Fibroblast of skin of left quadriceps (primary cell): Measurements from ENCODE around the gene SLC38A3.

Source experiments
- DNase-seq, 2 experiments: peaks; one replicate each; pipeline ENCODE4 v3.0.0-alpha.2; 2013; ENCODE audit warnings: low read depth in 2 of 2

SLC38A3 gene

GRCh38 chr3:50192124-50192523, 12.9 kb upstream of the SLC38A3 start:
- DNase-seq = no peak

- peak; percentile 6 to 8 for DNase-seq
These were observed 12.4 kb upstream of the SLC38A3 start for GRCh38 chr3:50192689-50193141.

GRCh38 chr3:50193286-50193685, 11.8 kb upstream of the SLC38A3 start:
- DNase-seq = no peak

GRCh38 chr3:50193746-50194127, 11.3 kb upstream of the SLC38A3 start:
- DNase-seq = no peak

GRCh38 chr3:50194128-50194902, 10.8 kb upstream of the SLC38A3 start:
- peak; percentile 15 to 16 for DNase-seq

- no peak for DNase-seq
These were observed 10.1 kb upstream of the SLC38A3 start for GRCh38 chr3:50194903-50195500.

- DNase-seq = no peak
These were observed 9.4 kb upstream of the SLC38A3 start for GRCh38 chr3:50195501-50196252.

GRCh38 chr3:50196253-50196801, 8.7 kb upstream of the SLC38A3 start:
- DNase-seq = no peak

GRCh38 chr3:50201573-50202315, 3.3 kb upstream of the SLC38A3 start:
- no peak for DNase-seq

- no peak for DNase-seq
These were observed 2.5 kb upstream of the SLC38A3 start for GRCh38 chr3:50202353-50203112.

GRCh38 chr3:50203113-50203808, 1.8 kb upstream of the SLC38A3 start:
- no peak for DNase-seq

GRCh38 chr3:50203809-50204803, 965 bp upstream of the SLC38A3 start:
- DNase-seq = no peak

- no peak for DNase-seq
These were observed 574 bp downstream of the SLC38A3 start for GRCh38 chr3:50205413-50206276.

- no peak for DNase-seq
These were observed 2.4 kb downstream of the SLC38A3 start for GRCh38 chr3:50207359-50208042.

- no peak for DNase-seq
These were observed 3.7 kb downstream of the SLC38A3 start for GRCh38 chr3:50208677-50209344.

- DNase-seq = no peak
These were observed 5.1 kb downstream of the SLC38A3 start for GRCh38 chr3:50210176-50210509.
